ENCODE results near the gene COL6A5. TPM values are rescaled to one million over a fixed set of nuclear protein-coding genes. Genes with fewer than 3 reads are reported as not detected.

The COL6A5 gene
- total RNA-seq, 1 donor from 2014 or later, result not detected

- no peaks in the 10 kb centered on the region for H3K4me1 ChIP-seq
- TF ChIP-seq, protein P1, sequence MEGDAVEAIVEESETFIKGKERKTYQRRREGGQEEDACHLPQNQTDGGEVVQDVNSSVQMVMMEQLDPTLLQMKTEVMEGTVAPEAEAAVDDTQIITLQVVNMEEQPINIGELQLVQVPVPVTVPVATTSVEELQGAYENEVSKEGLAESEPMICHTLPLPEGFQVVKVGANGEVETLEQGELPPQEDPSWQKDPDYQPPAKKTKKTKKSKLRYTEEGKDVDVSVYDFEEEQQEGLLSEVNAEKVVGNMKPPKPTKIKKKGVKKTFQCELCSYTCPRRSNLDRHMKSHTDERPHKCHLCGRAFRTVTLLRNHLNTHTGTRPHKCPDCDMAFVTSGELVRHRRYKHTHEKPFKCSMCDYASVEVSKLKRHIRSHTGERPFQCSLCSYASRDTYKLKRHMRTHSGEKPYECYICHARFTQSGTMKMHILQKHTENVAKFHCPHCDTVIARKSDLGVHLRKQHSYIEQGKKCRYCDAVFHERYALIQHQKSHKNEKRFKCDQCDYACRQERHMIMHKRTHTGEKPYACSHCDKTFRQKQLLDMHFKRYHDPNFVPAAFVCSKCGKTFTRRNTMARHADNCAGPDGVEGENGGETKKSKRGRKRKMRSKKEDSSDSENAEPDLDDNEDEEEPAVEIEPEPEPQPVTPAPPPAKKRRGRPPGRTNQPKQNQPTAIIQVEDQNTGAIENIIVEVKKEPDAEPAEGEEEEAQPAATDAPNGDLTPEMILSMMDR (IDR thresholded peaks at IDR 0.05; ENCODE audit: borderline replicate concordance), result no peak
- no peaks in the 10 kb centered on the region for H3K36me3 ChIP-seq
- H3K4me3 ChIP-seq, result no peak overlapping the region
- H3K9me3 ChIP-seq (replicated peaks), result no peaks in the 10 kb centered on the region
- no peak for DNase-seq
- no peak overlapping the region for H3K27ac ChIP-seq (replicated peaks)
- peaks cover 5% of the 10 kb centered on the region for H3K27me3 ChIP-seq (ENCODE audit: low read depth)
- intact Hi-C loops (cut with micrococcal nuclease), result no loop called here
These were observed 69.0 kb downstream of the COL6A5 start for GRCh38 chr3:130414457-130414856.

DNA sequence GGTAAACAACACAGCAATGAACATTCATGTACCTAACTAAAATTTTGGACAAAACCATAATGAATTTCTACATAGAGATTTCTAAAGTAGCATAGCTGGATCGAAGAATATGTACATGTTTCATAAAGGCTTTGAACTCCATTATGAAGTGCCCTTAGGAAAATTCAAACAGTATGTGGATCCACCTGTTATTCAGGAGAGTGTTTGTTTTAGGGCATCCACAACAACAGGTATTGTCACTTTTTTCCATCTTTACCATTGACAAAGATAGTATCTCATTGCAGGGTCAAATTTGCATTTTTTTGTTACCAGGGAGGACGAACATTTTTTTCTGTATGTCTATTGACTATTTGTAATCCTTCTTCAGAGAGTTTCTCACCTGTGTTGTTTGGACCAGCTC is 75.0 kb downstream of the COL6A5 start:
- Histone ChIP-seq H3K4me1 (no peaks in the 10 kb centered on the region), H3K27me3 (ENCODE audit: low read depth) (peaks cover 15% of the 10 kb centered on the region), H3K36me3 (no peaks in the 10 kb centered on the region), H3K27ac (replicated peaks) (no peak overlapping the region), H3K9me3 (replicated peaks) (no peaks in the 10 kb centered on the region), H3K4me3 (no peak overlapping the region)
- no peak for DNase-seq
- TF ChIP-seq, protein P1 (IDR thresholded peaks at IDR 0.05; ENCODE audit: borderline replicate concordance), result no peak
- intact Hi-C loops (cut with micrococcal nuclease), result no loop called here

DNA sequence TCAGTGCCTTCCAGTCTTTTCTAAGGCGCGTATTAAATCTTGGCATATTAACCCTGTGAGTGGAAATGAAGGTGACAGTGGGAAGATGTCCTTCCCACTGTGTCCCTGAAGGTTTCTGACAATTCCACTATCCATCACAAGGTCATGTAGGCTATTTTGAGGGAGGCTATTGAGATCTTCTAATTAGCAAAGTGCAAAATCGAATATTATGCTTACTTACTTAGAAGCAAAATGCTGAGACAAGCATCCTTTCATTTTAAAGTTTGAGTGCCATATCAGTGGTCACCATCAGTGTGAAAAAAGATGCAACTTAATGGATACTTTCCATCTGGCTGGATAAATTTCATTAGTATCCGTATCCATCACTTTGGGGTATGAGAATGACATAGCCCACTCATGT is 77.6 kb downstream of the COL6A5 start:
- TF ChIP-seq, protein P1 (IDR thresholded peaks at IDR 0.05; ENCODE audit: borderline replicate concordance), result no peak
- Histone ChIP-seq H3K9me3 (replicated peaks) (no peaks in the 10 kb centered on the region), H3K27ac (replicated peaks) (no peak overlapping the region), H3K27me3 (ENCODE audit: low read depth) (peaks cover 12% of the 10 kb centered on the region), H3K4me1 (no peaks in the 10 kb centered on the region), H3K36me3 (no peaks in the 10 kb centered on the region), H3K4me3 (no peak overlapping the region)
- intact Hi-C loops (cut with micrococcal nuclease), result no loop called here
- no peak for DNase-seq

DNA sequence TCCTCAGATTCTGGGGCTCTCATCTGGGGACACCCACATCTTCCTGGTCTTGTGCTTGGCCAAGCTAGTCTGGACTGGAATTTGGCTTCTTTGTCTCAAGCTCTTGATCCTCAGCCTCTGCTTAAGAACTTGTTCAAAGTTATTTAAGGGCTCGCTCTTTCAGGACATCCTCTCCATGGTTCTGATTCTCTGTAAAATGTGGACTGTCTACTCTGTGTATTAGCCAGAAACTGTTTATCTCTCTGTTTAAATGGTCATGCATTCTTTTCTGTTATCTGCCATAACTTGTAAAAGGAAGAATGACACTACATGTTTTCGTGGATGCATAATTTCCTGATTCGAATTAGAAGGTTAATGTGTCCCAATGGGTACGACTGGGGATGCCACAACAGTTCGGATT is 79.4 kb downstream of the COL6A5 start:
- no peaks in the 10 kb centered on the region for H3K36me3 ChIP-seq
- H3K9me3 ChIP-seq (replicated peaks), result no peaks in the 10 kb centered on the region
- no peak overlapping the region for H3K4me3 ChIP-seq
- intact Hi-C loops (cut with micrococcal nuclease), result no loop called here
- H3K27me3 ChIP-seq (ENCODE audit: low read depth), result peaks cover 10% of the 10 kb centered on the region
- H3K4me1 ChIP-seq, result no peaks in the 10 kb centered on the region
- H3K27ac ChIP-seq (replicated peaks), result no peak overlapping the region
- TF ChIP-seq, protein P1 (IDR thresholded peaks at IDR 0.05; ENCODE audit: borderline replicate concordance), result no peak
- no peak for DNase-seq

GRCh38 chr3:130425484-130425883 is 80.0 kb downstream of the COL6A5 start:
- TF ChIP-seq, protein P1 (IDR thresholded peaks at IDR 0.05; ENCODE audit: borderline replicate concordance), result no peak
- Histone ChIP-seq H3K4me3 (no peak overlapping the region), H3K27me3 (ENCODE audit: low read depth) (peaks cover 10% of the 10 kb centered on the region), H3K9me3 (replicated peaks) (no peaks in the 10 kb centered on the region), H3K36me3 (no peaks in the 10 kb centered on the region), H3K27ac (replicated peaks) (no peak overlapping the region), H3K4me1 (no peaks in the 10 kb centered on the region)
- intact Hi-C loops (cut with micrococcal nuclease), result no loop called here
- DNase-seq, result no peak

GRCh38 chr3:130426206-130426605 is 80.7 kb downstream of the COL6A5 start:
- TF ChIP-seq, protein P1 (IDR thresholded peaks at IDR 0.05; ENCODE audit: borderline replicate concordance), result no peak
- no peaks in the 10 kb centered on the region for H3K4me1 ChIP-seq
- intact Hi-C loops (cut with micrococcal nuclease), result no loop called here
- no peaks in the 10 kb centered on the region for H3K36me3 ChIP-seq
- no peak overlapping the region for H3K27ac ChIP-seq (replicated peaks)
- H3K4me3 ChIP-seq, result no peak overlapping the region
- H3K27me3 ChIP-seq (ENCODE audit: low read depth), result peaks cover 6% of the 10 kb centered on the region
- no peak for DNase-seq
- H3K9me3 ChIP-seq (replicated peaks), result no peaks in the 10 kb centered on the region

Data from left ventricle myocardium inferior (tissue), 1 donor.